HG02973 (cell line): ENCODE results near the gene GABRB3.

ENCODE experiments used
- ATAC-seq: cut with Tn5 transposase; IDR thresholded peaks from one replicate; pipeline ENCODE4 v1.9.1; 2021; ENCODE audit warnings: moderate library complexity; ENCODE audit not compliant: unreplicated experiment

The GABRB3 gene

GRCh38 chr15:26634319-26634718 lies 138.5 kb downstream of the GABRB3 start:
- no peak for ATAC-seq

GRCh38 chr15:26632500-26632899 lies 140.4 kb downstream of the GABRB3 start:
- ATAC-seq = no peak

GRCh38 chr15:26631894-26632293 lies 141.0 kb downstream of the GABRB3 start:
- no peak for ATAC-seq

GRCh38 chr15:26630857-26631256 lies 142.0 kb downstream of the GABRB3 start:
- ATAC-seq = no peak

- ATAC-seq = no peak
Observed at GRCh38 chr15:26628879-26629529, 143.9 kb downstream of the GABRB3 start.

- no peak for ATAC-seq
Observed at GRCh38 chr15:26628071-26628470, 144.8 kb downstream of the GABRB3 start.

GRCh38 chr15:26624128-26624527 lies 148.7 kb downstream of the GABRB3 start:
- no peak for ATAC-seq

GRCh38 chr15:26623071-26623470 lies 149.8 kb downstream of the GABRB3 start:
- ATAC-seq = no peak

- no peak for ATAC-seq
Observed at GRCh38 chr15:26621816-26622215, 151.1 kb downstream of the GABRB3 start.

GRCh38 chr15:26620528-26621458 lies 152.1 kb downstream of the GABRB3 start:
- ATAC-seq = no peak

- ATAC-seq = no peak
Observed at GRCh38 chr15:26615927-26616302, 157.0 kb downstream of the GABRB3 start.

- no peak for ATAC-seq
Observed at GRCh38 chr15:26615188-26615926, 157.5 kb downstream of the GABRB3 start.

- no peak for ATAC-seq
Observed at GRCh38 chr15:26614734-26615133, 158.1 kb downstream of the GABRB3 start.

- ATAC-seq = no peak
Observed at GRCh38 chr15:26598704-26599103, 174.2 kb downstream of the GABRB3 start.

GRCh38 chr15:26595611-26596010 lies 177.3 kb downstream of the GABRB3 start:
- no peak for ATAC-seq

- ATAC-seq = no peak
Observed at GRCh38 chr15:26590676-26591075, 182.2 kb downstream of the GABRB3 start.

GRCh38 chr15:26582840-26583239 lies 190.0 kb downstream of the GABRB3 start:
- no peak for ATAC-seq

- ATAC-seq = no peak
Observed at GRCh38 chr15:26580943-26581342, 191.9 kb downstream of the GABRB3 start.

GRCh38 chr15:26572602-26573350 lies 200.1 kb downstream of the GABRB3 start:
- no peak for ATAC-seq

- ATAC-seq = no peak
Observed at GRCh38 chr15:26571346-26571745, 201.5 kb downstream of the GABRB3 start.

GRCh38 chr15:26565542-26565941 lies 207.3 kb downstream of the GABRB3 start:
- no peak for ATAC-seq
